Measurements from ENCODE around the gene IL1A.
"Not testable (repeated sequence)": the region's sequence is repeated elsewhere in the genome, so short reads cannot be mapped to it uniquely, and the experiment has no call there.

IL1A gene, protein sequence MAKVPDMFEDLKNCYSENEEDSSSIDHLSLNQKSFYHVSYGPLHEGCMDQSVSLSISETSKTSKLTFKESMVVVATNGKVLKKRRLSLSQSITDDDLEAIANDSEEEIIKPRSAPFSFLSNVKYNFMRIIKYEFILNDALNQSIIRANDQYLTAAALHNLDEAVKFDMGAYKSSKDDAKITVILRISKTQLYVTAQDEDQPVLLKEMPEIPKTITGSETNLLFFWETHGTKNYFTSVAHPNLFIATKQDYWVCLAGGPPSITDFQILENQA

DNA sequence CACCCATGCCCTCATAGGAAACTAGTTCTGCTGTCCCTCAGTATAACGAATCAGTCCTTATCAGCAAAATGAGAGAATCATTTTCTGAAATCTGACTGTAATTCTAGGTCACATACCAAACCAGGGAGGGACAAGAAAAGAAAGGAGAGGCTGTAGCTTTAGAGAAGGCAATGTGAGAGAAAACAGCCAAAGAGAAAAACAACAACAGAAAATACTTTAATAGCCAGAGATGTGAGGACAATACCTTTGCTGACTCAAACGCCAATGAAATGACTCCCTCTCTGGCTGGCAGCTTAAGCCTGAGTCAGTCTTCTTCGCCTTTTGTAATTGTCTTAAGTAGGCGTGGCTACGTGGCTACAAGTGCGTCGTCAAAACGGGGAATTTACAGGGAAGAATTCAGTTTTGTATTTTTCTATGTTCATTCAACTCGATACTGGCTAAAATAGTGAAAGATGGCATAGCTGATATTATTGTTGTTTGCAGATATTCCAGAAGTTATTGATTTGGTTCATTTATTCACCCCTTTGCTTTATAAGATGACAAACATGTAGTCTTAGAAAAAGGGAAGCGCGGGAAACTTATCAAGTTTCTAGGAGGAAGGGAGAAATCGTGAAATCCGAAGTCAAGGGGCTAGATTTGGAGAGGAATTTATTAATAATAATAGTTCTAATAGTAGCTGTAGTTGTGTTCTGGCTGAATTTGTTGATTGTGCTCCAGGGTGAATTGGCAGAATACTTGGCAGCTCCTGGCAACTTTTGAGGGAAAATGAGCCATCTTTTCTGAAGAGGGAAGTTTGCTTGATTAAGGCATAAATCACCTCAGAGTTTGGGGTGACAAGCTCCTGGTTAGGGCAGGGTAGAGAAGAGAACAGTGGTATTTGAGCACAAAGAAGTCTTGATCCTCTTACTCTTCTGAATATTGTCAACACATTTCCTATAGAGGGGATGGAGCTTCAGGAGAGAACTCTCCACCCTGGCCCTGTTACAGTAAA lies at the start of gene IL1A:
Gene IL1A, minus strand, starts transcription at position 295 of the 991 bp plus-strand sequence. CDS start 723 bp downstream, outside the sequence.
- DNase-seq = no peak

DNA sequence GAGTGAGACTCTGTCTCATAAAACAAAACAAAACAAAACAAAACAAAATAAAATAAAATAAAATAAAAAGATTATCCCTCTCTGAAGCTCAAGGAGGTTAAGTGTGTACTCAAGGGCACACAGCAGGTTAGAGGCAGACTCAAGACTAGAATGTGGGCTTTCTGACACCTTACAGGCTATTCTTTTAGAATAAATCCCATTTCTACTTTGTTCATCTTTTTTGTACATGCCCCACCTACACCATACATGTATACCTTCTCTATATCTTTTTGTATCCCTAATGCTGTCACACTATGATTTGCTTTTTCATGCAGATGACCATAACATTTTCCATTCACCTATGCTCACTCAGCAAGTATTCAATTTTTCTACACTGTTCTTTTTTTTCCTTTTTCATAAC lies 49.7 kb upstream of the IL1A start:
- no peak for DNase-seq

DNA sequence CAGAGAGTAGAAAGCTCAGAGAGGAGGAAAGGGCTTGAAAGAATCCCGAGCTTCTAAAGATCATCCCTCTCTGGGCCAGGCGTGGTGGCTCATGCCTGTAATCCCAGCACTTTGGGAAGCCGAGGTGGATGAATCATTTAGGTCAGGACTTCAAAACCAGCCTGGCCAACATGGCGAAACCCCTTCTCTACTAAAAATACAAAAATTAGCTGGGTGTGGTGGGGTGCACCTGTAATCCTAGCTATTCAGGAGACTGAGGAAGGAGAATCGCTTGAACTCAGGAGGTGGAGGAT lies 49.3 kb upstream of the IL1A start:
- DNase-seq = not testable (repeated sequence)

DNA sequence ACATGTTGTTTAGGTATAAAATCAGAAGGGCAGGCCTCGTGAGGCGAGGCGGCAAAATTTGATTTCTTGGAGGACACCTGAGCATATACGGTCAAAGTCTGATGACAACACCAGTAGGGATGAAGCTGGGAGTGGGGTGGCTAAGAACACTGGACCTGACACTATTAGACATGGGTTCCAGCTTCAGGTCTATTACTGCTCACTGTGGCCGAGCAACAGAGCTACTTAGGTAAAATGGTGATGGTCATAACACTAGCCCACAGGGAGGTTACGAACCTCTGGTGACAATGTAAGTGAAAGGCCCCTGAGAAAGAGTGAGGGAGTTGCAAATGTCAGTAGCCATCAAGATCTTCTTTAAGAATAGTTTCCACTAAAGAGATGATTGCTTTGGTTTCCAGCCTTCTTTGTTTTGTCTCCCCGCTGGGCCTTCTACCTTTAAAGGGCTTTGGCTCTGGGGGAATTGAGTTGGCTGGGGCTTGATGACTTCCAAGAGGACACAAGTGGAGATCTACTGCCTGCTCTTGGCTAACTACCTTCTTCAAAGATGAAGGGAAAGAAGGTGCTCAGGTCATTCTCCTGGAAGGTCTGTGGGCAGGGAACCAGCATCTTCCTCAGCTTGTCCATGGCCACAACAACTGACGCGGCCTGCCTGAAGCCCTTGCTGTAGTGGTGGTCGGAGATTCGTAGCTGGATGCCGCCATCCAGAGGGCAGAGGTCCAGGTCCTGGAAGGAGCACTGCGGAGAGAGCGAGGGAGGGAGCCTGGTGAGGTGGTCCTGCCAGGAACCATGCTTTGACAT lies 48.7 kb upstream of the IL1A start:
- DNase-seq = no peak

DNA sequence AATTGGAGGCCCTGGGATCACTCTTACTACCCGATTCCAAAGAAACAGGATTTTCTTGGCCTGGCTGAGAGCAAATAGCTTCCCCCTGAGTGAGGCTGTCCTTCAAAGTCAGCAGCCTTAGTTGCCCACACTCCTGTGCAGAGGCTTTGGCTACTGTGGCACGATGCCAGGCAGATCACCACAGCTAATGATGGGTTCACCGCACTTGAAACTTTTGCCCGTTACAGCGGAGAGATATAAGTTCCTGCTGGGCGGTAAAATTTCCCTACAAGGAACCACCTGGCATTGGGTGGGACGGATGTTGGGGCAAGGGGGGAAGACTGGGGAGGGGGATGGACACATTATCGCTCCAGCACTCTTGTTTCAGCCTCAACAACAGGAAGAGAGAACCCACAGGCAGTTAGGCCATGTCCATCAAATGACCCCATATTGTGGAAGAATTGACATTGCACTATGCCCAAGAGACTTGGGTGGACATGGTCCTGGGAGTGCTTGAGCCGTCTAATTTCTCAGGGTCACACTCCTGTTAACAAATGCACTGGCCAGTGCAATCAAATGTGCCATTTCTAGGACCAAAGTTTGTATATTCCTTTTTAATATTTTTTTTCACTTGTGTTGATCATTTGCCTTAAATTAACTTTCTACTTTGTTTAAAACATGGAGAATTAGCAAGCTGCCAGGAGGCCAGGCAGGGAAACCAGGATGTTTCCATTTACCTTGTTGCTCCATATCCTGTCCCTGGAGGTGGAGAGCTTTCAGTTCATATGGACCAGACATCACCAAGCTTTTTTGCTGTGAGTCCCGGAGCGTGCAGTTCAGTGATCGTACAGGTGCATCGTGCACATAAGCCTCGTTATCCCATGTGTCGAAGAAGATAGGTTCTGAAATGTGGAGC lies 47.9 kb upstream of the IL1A start:
- DNase-seq = no peak

DNA sequence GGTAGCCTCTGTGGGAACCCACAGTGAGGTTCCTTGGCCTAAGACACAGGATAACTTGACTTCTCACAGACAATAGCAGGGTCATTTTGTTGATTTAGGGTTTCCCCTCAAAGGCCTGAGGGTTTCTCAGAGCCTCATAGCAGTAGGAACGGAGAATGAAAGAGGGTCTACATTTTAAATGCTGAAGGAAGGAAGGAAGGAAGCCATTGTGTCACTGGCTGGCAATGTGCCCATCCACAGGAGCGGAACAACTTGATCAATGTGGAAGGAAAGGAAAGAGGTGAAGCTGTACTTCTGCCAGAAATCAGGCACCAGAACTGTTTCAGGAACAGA lies 47.2 kb upstream of the IL1A start:
- no peak for DNase-seq

DNA sequence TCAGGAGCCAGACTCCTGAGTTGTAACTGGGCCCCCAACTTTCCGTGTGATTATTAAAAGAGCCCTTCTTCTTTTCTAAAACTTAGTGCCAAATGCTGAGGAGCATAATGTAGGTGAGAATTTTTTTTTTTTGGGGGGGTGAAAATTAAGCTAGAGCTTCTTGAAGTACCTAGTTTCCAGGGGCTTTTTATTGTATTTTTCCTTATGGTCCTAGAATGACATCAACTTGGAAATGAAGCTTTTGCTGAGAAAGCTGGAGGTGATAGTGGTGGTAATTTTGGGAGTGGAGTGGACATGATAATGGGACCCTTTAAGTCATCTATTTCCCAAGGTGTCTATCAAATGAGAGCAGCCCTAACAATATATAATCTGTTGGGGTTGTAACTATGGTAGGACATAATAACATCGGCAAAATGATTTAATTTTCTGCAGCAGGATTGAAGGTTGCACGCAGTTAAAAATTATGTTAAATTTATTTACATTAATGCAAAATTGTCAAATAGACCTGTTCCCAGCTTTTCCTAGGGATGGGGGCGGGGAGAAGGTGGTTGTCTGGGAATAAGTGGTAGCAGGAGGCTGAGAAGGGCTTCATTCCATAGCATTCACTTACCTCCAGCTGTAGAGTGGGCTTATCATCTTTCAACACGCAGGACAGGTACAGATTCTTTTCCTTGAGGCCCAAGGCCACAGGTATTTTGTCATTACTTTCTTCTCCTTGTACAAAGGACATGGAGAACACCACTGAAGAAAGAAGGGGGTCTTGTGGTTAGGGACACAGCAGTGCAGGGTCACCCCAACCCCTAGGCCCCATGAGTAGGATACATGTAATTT lies 46.6 kb upstream of the IL1A start:
- DNase-seq = no peak

DNA sequence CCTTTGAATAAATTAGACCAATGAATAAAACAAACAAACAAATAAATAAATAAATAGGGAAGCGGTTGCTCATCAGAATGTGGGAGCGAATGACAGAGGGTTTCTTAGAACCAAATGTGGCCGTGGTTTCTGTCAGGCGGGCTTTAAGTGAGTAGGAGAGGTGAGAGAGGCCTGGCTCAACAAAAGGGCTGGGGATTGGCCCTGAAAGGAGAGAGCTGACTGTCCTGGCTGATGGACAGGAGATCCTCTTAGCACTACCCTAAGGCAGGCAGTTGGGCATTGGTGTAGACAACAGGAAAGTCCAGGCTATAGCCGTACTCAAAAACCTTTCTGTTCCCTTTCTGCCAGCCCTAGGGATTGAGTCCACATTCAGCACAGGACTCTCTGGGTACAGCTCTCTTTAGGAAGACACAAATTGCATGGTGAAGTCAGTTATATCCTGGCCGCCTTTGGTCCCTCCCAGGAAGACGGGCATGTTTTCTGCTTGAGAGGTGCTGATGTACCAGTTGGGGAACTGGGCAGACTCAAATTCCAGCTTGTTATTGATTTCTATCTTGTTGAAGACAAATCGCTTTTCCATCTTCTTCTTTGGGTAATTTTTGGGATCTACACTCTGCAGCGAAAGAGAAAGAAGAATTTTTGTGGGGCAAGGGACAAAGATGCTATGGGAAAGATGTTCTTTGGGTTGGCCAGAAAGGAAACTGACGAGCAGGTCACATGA lies 45.8 kb upstream of the IL1A start:
- no peak for DNase-seq

DNA sequence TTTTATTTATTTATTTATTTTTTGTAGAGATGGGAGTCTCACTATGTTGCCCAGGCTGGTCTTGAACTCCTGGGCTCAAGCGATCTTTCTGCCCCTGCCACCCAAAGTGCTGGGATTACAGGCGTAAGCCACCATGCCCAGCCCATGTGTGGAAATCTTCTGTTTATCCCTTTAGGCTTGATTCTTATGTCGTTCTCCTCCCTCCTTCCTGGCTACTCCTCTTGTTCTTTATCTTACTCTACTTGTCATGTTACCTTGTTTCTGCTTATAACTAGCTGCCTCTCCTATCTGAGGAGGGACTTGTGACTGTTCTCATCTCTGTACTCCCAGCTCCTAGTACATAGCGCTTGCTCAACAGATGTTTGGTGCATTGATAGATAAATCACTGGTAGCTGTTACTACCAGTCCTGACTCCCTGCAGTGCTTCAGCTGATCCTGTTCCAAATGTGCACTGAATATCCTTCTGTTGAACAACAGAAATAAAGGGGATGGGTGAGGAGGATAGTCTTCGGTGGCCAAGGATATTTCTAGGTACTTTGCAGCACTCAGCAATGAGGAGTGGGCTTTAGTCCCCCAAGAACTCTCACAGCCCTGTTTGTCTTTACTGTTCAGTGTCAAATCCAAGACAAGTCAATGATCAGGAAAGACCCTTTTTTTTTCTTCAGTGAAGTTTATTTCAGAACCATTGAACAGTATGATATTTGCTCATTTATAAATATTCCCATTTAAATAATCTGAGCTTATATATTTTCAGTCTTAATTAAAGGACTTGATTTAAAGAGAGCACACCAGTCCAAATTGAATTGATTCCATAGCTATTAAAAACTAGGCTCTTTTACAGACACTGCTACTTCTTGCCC lies 45.0 kb upstream of the IL1A start:
- DNase-seq = no peak

DNA sequence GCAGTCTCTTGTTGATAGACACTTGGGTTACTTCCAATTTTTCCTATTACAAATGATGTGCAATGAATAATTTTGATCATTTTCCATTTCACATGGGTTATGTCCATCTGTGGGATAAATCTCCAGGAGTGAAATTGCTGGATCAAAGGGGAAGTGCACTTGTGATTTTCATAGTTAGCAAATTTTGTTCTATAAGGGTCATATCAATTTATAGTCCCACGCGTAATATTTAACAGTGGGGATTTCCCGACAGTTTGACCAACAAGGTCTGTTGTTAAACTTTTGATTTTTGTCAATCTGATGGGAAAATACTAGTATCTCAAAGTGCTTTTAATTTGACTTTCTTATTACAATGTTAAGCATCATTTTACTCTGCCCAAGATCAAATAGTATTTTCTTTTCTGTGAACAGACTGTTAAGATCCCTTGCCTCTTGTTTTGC lies 44.0 kb upstream of the IL1A start:
- no peak for DNase-seq

DNA sequence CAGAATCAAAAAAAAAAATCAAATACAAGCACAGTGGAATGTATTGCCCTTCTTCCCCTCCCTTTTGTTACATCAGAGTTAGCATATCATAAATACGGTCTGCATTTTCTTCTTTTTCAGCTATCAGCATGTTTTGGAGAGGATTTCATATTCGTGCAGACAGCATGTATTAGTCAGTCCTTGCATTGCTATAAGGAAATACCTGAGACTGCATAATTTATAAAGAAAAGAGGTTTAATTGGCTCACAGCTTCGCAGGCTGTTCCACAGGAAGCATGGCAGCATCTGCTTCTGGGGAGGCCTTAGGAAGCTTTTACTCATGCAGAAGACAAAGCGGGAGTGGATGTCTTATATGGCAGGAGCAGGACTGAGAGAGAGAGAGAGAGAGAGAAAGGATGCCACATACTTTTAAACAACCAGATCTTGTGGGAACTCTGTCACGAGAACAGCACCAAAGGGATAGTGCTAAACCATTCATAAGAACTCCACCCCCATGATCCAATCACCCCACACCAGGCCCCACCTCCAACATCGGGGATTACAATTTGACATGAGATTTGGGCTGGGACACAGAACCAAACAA lies 43.4 kb upstream of the IL1A start:
- DNase-seq = no peak

DNA sequence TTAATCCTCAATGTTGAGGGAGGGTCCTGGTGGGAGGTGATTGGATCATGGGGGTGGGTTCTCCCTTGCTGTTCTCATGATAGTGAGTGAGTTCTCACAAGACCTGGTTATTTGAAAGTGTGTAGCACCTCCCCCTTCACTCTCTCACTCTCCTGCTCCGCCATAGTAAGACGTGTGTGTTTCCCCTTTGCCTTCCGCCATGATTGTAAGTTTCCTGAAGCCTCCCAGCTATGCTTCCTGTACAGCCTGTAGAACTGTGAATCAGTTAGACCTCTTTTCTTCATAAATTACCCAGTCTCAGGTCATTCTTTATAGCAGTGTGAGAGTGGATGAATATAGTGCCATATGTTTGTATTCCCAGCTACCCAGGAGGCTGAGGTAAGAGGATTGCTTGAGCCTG lies 42.7 kb upstream of the IL1A start:
- DNase-seq = no peak

DNA sequence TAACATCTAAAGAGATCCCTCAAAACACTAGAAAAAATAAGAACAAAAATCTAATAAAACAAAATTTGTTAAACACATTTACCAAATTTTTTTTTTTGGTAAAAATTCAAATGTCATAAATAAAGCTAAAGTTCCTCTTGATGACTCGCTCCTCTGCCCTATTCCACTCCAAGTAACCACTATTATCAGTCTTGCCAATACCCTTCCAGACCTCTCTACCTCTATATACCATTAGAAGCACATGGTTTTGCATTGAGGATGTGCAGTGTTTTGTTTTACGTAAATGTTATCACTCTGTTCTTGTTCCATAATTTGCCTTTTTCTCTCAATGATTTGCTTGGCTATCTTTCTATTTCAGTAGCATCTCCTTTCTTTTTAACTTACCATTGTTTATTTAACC lies 41.4 kb upstream of the IL1A start:
- DNase-seq = no peak

DNA sequence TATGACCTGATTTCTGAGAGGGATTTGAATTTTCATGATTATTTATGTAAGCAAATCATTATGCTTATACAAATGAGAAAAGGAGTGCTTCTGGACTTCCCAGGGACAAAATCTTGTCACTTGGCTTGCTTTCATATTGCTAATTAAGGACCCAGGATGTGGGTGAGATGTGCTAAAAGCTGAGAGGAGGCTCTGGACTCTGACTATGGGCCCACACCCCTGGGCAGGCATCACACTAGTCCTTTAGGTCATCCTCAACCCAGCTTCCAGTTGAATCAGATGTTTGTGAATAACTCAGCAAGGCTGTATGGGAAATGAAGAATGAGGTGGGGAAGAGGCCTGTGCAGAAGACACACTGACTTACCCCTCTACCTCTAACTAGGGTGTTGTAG lies 40.4 kb upstream of the IL1A start:
- no peak for DNase-seq

DNA sequence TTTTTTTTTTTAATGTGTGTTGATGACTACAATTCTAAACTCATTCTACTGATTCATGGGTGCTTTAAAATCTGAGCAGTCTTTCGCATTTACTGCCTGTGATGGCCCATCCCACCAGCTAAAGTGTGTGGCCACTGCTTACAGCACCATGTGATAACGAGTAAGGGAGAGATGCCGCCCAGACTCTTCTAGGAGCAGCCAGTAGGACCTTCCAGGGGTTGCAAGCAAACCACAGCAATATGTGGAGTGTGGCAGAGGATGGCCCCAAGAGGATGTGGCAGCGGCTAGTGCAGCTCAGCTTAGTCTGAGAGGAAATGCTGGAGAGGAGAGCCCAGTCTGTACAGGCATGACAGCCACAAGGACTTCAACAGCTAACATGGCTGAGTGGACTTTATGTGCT lies 37.4 kb upstream of the IL1A start:
- no peak for DNase-seq

DNA sequence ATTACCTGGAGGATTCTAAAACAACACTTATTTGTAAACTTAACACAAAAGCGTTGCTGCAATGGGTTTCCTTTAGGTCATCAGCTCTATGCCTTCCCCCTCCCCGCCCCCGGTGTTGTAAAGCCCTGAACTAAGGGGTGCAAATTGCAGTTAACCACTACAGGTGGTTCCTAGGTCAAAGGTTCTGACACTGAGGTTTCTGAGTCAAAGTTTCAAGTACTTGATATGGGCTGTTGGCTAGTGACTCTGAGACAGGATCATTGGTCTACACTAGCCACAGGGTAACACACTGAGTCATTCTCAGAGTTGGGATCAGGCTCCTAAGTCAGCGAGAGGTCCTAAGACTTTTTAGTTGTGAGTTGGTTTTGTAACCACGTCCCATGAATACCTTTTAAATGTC lies 36.8 kb upstream of the IL1A start:
- no peak for DNase-seq

DNA sequence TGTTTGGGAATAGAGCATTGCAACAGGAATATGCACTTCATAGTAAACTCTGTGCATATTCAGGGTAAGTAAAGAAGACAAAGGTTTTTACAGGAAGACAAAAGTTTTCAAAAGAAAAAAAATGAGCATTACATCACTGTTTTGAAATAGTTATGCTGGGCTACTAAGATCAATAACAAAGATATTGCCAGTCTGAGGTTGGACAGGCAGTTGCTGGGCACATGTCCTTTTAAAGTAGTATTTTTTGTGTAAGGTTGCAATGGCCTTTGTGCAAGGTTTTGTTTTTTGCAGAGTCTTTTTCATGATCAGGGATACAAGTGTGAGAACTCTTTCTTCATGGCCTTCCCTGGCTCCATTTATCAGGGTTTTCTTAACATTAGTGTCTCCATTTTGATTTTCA lies 36.0 kb upstream of the IL1A start:
- DNase-seq = no peak

DNA sequence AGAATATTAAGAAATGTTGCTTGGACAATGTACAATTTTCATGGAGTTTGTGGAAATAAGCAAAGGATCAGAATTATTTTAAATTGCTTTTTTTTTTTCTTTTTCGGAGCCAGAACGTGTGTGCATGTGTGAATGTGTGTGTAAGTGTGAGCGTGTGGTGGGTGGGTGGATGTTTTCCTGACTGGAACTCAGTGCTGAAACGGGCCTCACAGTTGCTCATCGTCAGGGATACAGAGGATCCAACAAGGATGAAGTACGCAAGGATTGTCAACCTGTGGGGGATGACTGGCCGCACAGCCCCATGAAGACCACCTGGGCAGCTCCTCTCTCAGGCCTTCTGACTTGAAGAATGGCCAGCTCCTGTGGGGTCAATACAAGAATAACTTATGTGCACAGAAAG lies 34.8 kb upstream of the IL1A start:
- no peak for DNase-seq

DNA sequence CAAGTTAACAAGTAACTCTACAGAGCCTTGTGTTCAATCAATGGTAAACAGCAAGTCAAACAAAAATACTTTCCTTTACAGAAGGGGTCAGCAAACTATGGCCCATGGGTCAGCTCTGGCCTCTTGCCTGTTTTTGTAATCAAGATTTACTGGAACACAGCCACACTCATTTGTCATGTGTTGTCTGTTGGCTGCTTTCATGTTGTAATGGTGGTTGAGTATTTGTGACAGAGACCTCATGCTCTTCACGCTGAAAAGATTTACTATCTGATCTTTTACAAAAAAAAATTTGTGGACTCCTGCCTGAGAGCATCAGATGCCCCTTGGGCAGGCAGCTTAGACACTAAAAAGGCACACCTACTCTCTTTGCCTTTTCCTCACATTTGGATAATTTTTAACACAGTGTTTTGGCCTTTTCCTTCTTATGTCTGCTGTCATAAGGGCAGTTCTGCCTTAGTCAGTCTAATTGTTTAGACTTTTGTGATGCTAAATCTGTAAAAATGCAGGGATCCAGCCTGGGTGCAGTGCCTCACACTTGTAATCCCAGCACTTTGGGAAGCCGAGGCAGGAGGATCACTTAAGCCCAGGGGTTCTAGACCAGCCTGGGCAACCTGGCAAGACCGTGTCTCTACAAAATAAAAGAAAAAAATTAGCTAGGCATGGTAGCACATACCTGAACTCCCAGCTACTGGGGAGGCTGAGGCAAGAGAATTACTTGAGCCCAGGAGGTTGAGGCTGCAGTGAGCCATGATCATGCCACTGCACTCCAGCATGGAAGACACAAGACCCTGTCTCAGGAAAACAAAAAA lies 34.0 kb upstream of the IL1A start:
- DNase-seq = no peak

Measured in cortex of kidney (tissue), 1 donor.